PFSK-1 (cell line): ENCODE data around the gene SLC9A4.

Source experiments
- FOXP2 ChIP-seq: optimal IDR thresholded peaks from 2 replicates; pipeline ENCODE3; 2011; ENCODE audit warnings: borderline replicate concordance, control low read depth, inconsistent platforms; ENCODE audit not compliant: insufficient read depth; ENCODE audit errors: extremely low read length, extremely low read depth
- POLR2AphosphoS5 ChIP-seq: IDR thresholded peaks from 2 replicates; pipeline ENCODE4 v1.6.1; 2012; ENCODE audit warnings: low read depth, mild to moderate bottlenecking, control low read depth, low read length, moderate library complexity
- REST ChIP-seq, 2 experiments: IDR thresholded peaks; 2 replicates each; pipeline versions ENCODE4 v1.6.1 to v1.8.0; 2011 to 2012; ENCODE audit warnings: low read depth in 2 of 2, low read length in 2 of 2, control low read depth in 1 of 2, inconsistent platforms in 1 of 2, mild to moderate bottlenecking in 1 of 2, moderate library complexity in 1 of 2; ENCODE audit not compliant: insufficient read depth in 1 of 2
- SIN3A ChIP-seq: IDR thresholded peaks from 2 replicates; pipeline ENCODE4 v1.6.1; 2012; ENCODE audit warnings: mild to moderate bottlenecking, low read length, moderate library complexity, borderline replicate concordance; ENCODE audit not compliant: insufficient read depth
- TAF1 ChIP-seq: IDR thresholded peaks from 2 replicates; pipeline ENCODE4 v1.6.1; 2012; ENCODE audit warnings: low read length, control low read depth, borderline replicate concordance; ENCODE audit not compliant: insufficient read depth

The SLC9A4 gene

GRCh38 chr2:102485147-102485785 lies 12.2 kb downstream of the SLC9A4 start:
- TF ChIP-seq SIN3A (no peak), REST (IDR thresholded peaks at IDR 0.05; ENCODE audit: insufficient read depth in 1 of 2, low read depth in 2 of 2, low read length in 2 of 2) (no peak), FOXP2 (no peak), TAF1 (no peak), POLR2AphosphoS5 (no peak)

- TF ChIP-seq TAF1 = no peak
- TF ChIP-seq SIN3A = no peak
- no peak for TF ChIP-seq POLR2AphosphoS5
- no peak for TF ChIP-seq FOXP2
- TF ChIP-seq REST (IDR thresholded peaks at IDR 0.05; ENCODE audit: insufficient read depth in 1 of 2, low read depth in 2 of 2, low read length in 2 of 2) = no peak
Measured at GRCh38 chr2:102486941-102487702, 14.1 kb downstream of the SLC9A4 start.

- TF ChIP-seq TAF1 (no peak), SIN3A (no peak), REST (IDR thresholded peaks at IDR 0.05; ENCODE audit: insufficient read depth in 1 of 2, low read depth in 2 of 2, low read length in 2 of 2) (no peak), FOXP2 (no peak), POLR2AphosphoS5 (no peak)
Measured at GRCh38 chr2:102487761-102488462, 14.9 kb downstream of the SLC9A4 start.

- TF ChIP-seq REST (IDR thresholded peaks at IDR 0.05; ENCODE audit: insufficient read depth in 1 of 2, low read depth in 2 of 2, low read length in 2 of 2) (no peak), POLR2AphosphoS5 (no peak), FOXP2 (no peak), TAF1 (no peak), SIN3A (no peak)
Measured at GRCh38 chr2:102489646-102490045, 16.6 kb downstream of the SLC9A4 start.
